Mucosa of rectum (tissue), 2 donors: ENCODE measurements around the gene ACACB.
A peak's percentile ranks its signal among the peaks of the same experiment; 100 is the strongest.

Experiments
- H3K27ac ChIP-seq, 2 donors: one replicate each; pipeline ENCODE4 v1.7.0; 2013; ENCODE audit warnings: inconsistent platforms in 2 of 2, low read depth in 2 of 2, low read length in 2 of 2
- H3K27me3 ChIP-seq, 2 donors: one replicate each; pipeline ENCODE4 v1.7.0; 2013; ENCODE audit warnings: low read length in 2 of 2; ENCODE audit not compliant: control insufficient read depth in 2 of 2, insufficient read depth in 2 of 2
- H3K36me3 ChIP-seq, 2 donors: one replicate each; pipeline ENCODE4 v1.7.0; 2013; ENCODE audit warnings: low read length in 2 of 2; ENCODE audit not compliant: control insufficient read depth in 2 of 2, insufficient read depth in 2 of 2
- H3K4me1 ChIP-seq, 2 donors: one replicate each; pipeline ENCODE4 v1.7.0; 2013; ENCODE audit warnings: low read length in 2 of 2, mild to moderate bottlenecking in 1 of 2; ENCODE audit not compliant: control insufficient read depth in 2 of 2, insufficient read depth in 2 of 2
- H3K4me3 ChIP-seq, 2 donors: one replicate each; pipeline ENCODE4 v1.7.0; 2013; ENCODE audit warnings: low read length in 2 of 2
- H3K9ac ChIP-seq, 2 donors: one replicate each; pipeline ENCODE4 v1.7.0; 2013; ENCODE audit warnings: low read length in 2 of 2, low read depth in 1 of 2, mild to moderate bottlenecking in 1 of 2
- H3K9me3 ChIP-seq, 2 donors: one replicate each; pipeline ENCODE4 v1.7.0; 2013; ENCODE audit warnings: low read length in 2 of 2; ENCODE audit not compliant: control insufficient read depth in 2 of 2
- donor health status: healthy.
- donor health status: Normal muscosa, but diverticular disease.

The ACACB gene

DNA sequence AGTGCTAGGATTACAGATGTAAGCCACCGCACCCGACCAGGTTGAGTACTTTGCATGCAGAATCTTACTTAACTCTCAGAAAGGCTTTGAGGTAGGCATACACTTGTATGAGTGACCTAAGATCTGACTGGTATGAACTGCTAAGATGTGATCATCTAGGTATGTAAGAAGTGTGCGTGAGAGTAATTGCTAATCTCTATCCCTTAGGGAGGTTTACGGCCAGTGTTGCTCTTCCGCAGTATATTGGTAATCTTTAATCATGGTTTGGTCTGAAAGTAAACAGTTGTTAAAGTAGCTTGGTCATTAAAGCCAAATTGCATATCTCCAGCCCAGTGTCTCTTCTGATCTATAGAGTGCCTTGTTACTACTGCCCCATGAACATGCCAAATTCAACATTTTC, 11.2 kb upstream of the ACACB start:
- Histone ChIP-seq H3K4me3 (no peak overlapping the region), H3K4me1 (peaks cover 2 to 6% of the 10 kb centered on the region in 2 donors), H3K27ac (no peak overlapping the region), H3K9ac (no peak overlapping the region), H3K9me3 (no peaks in the 10 kb centered on the region), H3K36me3 (peaks cover 32 to 45% of the 10 kb centered on the region in 2 donors), H3K27me3 (no peaks in the 10 kb centered on the region)

DNA sequence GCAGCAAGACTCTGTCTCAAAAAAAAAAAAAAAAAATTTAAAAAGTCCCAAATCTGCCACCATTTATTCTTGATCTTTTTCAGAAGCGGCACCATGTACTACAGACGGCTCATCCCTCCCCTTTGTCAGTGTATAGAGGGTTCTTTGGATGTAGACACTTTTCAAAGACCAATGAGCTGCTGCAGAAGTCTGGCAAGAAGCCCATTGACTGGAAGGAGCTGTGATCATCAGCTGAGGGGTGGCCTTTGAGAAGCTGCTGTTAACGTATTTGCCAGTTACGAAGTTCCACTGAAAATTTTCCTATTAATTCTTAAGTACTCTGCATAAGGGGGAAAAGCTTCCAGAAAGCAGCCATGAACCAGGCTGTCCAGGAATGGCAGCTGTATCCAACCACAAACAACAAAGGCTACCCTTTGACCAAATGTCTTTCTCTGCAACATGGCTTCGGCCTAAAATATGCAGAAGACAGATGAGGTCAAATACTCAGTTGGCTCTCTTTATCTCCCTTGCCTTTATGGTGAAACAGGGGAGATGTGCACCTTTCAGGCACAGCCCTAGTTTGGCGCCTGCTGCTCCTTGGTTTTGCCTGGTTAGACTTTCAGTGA, 6.5 kb upstream of the ACACB start:
- Histone ChIP-seq H3K27ac (peak overlapping the region; percentile 94 to 97), H3K9ac (peak overlapping the region in 1 of 2 donors; percentile 38), H3K36me3 (peaks cover 9 to 22% of the 10 kb centered on the region in 2 donors), H3K4me1 (peaks cover 13 to 21% of the 10 kb centered on the region in 2 donors), H3K27me3 (no peaks in the 10 kb centered on the region), H3K9me3 (no peaks in the 10 kb centered on the region), H3K4me3 (no peak overlapping the region)

DNA sequence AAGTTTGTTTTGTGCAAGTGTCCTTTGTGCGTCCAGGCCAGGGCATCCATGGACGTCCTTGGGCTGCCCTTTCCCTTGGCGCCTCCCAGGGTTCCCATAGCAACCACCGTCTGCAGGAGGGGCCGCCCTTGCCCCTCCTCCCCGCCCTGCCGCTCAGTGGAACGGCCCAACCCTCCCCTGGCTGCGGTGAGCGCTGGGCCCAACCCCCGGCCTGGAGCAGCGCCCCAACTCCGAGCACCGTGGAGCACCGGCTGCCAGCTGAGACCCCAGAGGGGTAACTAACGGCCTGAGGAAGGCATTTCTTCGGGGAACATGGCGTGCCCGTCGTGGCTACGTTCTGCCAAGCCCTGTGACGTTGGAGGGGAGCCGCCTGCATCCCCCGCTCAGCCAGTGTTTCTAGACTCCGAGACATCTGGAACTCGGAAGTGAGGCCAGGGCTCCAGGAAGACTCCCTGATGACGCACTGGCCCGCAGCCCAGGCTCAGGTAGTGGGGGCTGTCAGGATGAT, 5.3 kb upstream of the ACACB start:
- H3K27ac ChIP-seq = peak overlapping the region; percentile 94 to 97
- H3K4me3 ChIP-seq = peak overlapping the region; percentile 64 to 87
- H3K4me1 ChIP-seq = peaks cover 18 to 33% of the 10 kb centered on the region in 2 donors
- H3K27me3 ChIP-seq = no peaks in the 10 kb centered on the region
- H3K36me3 ChIP-seq = peaks cover 7 to 12% of the 10 kb centered on the region in 2 donors
- no peaks in the 10 kb centered on the region for H3K9me3 ChIP-seq
- H3K9ac ChIP-seq = peak overlapping the region; percentile 84 to 90

GRCh38 chr12:109112720-109113465, 3.5 kb upstream of the ACACB start:
- H3K27ac ChIP-seq = peak overlapping the region in 1 of 2 donors; percentile 21
- H3K4me1 ChIP-seq = peaks cover 26 to 40% of the 10 kb centered on the region in 2 donors
- H3K9ac ChIP-seq = no peak overlapping the region
- H3K36me3 ChIP-seq = peaks cover 3 to 4% of the 10 kb centered on the region in 2 donors
- no peaks in the 10 kb centered on the region for H3K9me3 ChIP-seq
- H3K27me3 ChIP-seq = no peaks in the 10 kb centered on the region
- peak overlapping the region in 1 of 2 donors; percentile 33 for H3K4me3 ChIP-seq

DNA sequence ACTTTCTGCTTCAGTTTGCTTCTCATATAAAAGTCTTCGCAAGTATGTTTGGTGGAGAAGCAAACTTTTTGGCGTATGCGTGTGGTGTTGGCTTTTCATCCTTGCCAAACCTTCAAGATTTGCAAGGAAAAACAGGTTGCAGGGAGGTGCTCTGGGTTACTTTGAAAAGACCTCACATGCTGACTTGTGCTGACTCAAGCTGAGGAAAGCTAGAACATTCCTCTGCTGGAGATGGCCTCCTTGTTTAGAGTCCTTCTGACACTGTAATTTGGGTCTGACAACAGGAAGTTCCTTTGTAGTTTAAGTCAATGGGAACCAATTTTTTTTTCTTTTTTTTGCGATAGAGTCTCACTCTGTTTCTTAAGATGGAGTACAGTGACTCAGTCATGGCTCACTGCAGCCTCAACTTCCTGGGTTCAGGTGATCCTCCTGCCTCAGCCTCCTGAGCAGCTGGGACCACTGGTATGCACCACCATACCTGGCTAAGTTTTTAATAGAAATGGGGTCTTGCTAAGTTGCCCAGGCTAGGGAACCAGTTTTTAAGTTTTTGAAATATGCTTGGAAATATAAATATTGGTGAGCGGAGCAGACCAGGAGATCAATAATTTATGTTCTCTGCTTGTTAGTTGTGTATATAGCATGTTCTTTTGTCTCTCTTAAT, 2.6 kb upstream of the ACACB start:
- peaks cover 26 to 40% of the 10 kb centered on the region in 2 donors for H3K4me1 ChIP-seq
- no peak overlapping the region for H3K9ac ChIP-seq
- peaks cover 3 to 4% of the 10 kb centered on the region in 2 donors for H3K36me3 ChIP-seq
- no peaks in the 10 kb centered on the region for H3K27me3 ChIP-seq
- H3K4me3 ChIP-seq = peak overlapping the region in 1 of 2 donors; percentile 26
- H3K9me3 ChIP-seq = no peaks in the 10 kb centered on the region
- peak overlapping the region in 1 of 2 donors; percentile 21 for H3K27ac ChIP-seq

DNA sequence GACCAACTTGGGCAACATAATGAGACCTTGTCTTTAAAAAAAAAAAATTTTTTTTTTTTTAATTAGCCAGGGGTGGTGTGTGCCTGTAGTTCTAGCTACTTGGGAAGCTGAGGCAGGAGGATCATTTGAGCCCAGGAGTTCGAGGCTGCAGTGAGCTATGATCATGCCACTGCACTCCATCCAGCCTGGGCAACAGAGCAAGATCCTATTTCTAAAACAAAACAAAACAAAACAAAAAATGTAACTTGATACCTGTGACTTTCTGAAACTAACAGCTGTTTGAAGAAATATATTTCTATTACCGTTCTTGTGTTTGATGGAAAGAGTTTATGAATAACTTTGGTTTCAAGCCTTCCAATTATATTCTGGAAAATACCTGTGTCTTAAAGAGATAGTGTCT, 1.7 kb upstream of the ACACB start:
- Histone ChIP-seq H3K9me3 (no peaks in the 10 kb centered on the region), H3K4me1 (peaks cover 26 to 40% of the 10 kb centered on the region in 2 donors), H3K36me3 (peaks cover 4 to 6% of the 10 kb centered on the region in 2 donors), H3K4me3 (no peak overlapping the region), H3K27ac (peak overlapping the region in 1 of 2 donors; percentile 77), H3K27me3 (no peaks in the 10 kb centered on the region), H3K9ac (no peak overlapping the region)

- Histone ChIP-seq H3K36me3 (peaks cover 0 to 5% of the 10 kb centered on the region in 2 donors), H3K4me3 (peak overlapping the region; percentile 28 to 53), H3K9me3 (no peaks in the 10 kb centered on the region), H3K9ac (no peak overlapping the region), H3K27me3 (no peaks in the 10 kb centered on the region), H3K4me1 (peaks cover 23 to 37% of the 10 kb centered on the region in 2 donors), H3K27ac (peak overlapping the region; percentile 77 to 83)
These were observed 1.0 kb upstream of the ACACB start for GRCh38 chr12:109115404-109115757.

DNA sequence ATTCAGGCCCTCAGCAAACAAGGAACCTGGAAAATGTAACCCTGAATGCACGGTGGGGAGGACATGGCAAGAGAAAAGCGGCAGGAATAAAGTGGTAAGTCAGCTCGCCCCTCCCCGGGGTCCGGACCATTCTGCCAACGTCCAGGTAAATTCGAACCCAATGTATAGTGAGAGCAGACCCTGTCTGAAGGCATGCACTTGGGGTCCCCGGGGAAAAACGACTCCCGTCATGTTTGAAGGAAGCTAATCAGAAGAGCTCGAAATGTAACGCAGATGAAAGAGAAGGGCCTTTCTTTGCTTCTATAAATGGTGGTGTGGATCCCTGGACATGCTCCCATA, 193 bp downstream of the ACACB start:
- Histone ChIP-seq H3K27me3 (no peaks in the 10 kb centered on the region), H3K36me3 (peaks cover 0 to 5% of the 10 kb centered on the region in 2 donors), H3K4me1 (peaks cover 22 to 33% of the 10 kb centered on the region in 2 donors), H3K9me3 (no peaks in the 10 kb centered on the region), H3K4me3 (no peak overlapping the region), H3K9ac (peak overlapping the region; percentile 14 to 54), H3K27ac (peak overlapping the region; percentile 77 to 83)

- no peaks in the 10 kb centered on the region for H3K9me3 ChIP-seq
- H3K9ac ChIP-seq = no peak overlapping the region
These were observed 3.7 kb downstream of the ACACB start for GRCh38 chr12:109120095-109120494.

GRCh38 chr12:109120557-109120956, 4.2 kb downstream of the ACACB start:
- no peaks in the 10 kb centered on the region for H3K9me3 ChIP-seq
- H3K4me3 ChIP-seq = no peak overlapping the region
- H3K36me3 ChIP-seq = peaks cover 0 to 5% of the 10 kb centered on the region in 2 donors
- no peak overlapping the region for H3K27ac ChIP-seq
- peaks cover 12 to 14% of the 10 kb centered on the region in 2 donors for H3K4me1 ChIP-seq
- no peak overlapping the region for H3K9ac ChIP-seq
- no peaks in the 10 kb centered on the region for H3K27me3 ChIP-seq

More at GRCh38 chr12:109120095-109120494, 3.7 kb downstream of the ACACB start:
- Histone ChIP-seq H3K4me1 (peaks cover 15 to 19% of the 10 kb centered on the region in 2 donors), H3K27me3 (no peaks in the 10 kb centered on the region), H3K27ac (no peak overlapping the region), H3K4me3 (no peak overlapping the region), H3K36me3 (peaks cover 0 to 5% of the 10 kb centered on the region in 2 donors)
